GM21723 (cell line): ENCODE measurements around the gene SRSF11.

Experiments used
- ATAC-seq: cut with Tn5 transposase; IDR thresholded peaks from one replicate; pipeline ENCODE4 v1.9.1; 2021; ENCODE audit warnings: mild to moderate bottlenecking, moderate library complexity; ENCODE audit not compliant: unreplicated experiment

SRSF11 gene

DNA sequence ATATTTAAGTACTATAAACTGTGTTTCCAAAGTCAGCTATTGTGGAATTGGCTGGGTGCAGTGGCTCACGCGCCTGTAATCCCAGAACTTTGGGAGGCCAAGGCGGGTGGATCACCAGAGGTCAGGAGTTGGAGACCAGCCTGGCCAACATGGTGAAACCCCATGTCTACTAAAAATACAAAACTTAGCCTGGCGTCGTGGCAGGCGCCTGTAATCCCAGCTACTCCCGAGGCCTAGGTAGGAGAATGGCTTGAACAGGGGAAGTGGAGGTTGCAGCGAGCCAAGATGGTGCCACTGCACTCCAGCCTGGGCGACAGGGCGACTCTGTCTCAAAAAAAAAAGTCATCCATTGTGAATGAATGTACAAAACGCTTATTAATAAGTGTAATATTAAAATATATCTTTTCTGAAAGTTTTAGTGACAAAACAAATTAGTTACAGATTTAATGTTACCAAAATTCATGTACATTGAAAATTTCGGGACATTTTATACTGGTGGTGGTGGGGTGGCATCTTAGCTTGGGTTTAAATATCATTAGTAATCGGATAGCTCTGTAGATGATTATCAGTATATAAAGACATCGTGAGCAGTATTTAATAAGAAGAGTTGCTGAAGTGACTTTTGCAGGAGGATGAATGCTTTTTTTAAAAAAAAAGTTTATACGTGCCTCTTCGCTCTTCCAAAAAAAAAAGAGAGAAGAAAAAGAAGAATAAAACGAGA is 503 bp upstream of the SRSF11 start:
- peak; percentile 1 for ATAC-seq

DNA sequence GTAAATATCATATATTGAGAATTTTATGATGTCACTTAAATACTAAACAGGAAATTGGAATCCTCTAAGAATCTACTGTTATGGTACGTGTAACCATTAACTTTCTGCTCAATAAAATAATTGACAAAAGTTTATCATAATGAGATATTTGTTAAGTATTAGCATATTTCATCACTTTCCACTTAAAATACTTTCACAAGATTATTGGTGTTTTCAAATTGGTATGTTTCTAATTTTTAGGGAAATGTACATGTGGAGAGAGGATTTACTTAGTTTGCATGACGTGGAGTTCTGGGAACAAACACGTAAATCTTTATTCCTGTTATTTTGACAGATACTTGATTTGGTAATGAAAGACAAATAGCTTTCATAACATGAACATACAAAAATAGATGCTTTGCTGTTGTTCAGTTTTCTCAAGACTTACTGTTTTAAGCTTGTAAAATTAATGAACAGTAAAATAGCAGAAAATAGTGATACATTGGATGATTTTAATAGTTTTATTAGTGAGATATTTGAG is 1.6 kb downstream of the SRSF11 start:
- ATAC-seq = no peak

DNA sequence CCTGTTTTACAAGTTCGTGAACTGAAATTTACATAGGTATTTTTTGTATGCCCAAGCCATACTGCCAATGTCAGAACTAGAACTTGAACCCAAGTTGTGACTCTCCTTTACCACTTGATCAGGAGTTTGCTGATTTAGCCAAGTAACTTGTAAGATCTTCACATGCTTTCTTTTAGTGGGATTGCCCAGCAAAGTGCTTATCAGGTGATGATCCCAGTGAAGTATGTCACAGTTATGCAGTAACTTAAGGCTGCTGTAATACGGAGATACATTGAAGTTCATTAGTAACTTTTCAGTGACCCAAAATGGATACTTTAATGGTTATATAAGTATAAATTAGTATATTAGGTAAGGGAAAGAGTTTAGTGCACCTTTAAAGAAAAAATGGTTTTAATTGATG is 3.8 kb downstream of the SRSF11 start:
- no peak for ATAC-seq

DNA sequence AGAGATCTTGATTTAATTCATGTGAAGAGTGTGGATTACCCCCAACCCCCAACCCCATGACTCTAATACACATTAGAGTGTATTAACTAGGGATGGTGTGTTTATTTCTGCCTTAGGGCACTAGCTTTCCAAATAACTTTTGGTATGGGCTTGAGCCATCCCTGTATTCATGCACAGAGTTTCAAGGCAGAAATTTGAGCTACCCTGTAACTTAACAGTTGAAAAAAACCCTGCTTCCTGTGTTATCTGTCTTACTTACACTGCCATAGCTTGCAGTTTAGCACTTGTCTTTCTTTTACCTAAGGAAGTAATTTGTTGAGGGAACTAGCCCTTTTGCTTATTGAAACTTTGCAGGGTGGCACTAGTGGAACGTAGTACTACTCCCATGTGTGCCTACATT is 6.3 kb downstream of the SRSF11 start:
- peak; percentile 61 for ATAC-seq

DNA sequence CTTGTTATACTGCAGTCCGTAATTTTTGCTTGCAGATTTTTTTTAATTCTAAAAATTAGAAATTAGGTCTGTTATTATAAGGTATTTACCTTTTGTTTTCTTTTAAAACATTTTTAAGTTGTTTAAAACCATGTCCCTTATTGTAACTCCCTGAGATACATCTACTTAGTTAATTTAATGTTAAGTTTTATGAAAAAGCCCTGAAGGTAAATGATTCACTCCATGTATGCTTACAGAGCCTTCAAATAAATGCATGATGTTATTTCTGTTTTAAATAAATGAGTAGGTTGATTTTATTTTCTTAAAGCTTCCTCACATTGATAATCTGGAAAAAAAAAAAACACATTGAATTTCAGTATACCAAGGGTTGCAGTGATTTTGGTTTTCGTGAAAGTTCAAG is 7.5 kb downstream of the SRSF11 start:
- no peak for ATAC-seq

DNA sequence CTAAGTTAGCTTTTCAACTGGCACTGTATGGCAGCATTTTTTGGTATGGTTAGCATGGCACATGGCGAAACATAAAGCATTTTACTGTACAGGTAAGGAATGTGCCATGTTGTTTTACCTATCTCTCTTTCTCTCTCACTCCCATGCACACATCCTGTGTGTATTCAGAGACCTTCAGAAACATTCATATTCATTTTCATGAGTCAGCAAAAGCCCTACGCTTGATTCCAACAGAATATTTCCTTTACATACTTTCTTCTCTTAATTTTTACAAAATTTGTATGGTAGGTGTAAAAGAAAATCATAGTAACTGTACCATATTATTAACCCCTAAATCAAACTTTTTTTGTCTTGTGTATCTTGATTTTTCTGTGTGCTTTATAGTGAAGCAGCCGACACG is 10.3 kb downstream of the SRSF11 start:
- ATAC-seq = no peak

DNA sequence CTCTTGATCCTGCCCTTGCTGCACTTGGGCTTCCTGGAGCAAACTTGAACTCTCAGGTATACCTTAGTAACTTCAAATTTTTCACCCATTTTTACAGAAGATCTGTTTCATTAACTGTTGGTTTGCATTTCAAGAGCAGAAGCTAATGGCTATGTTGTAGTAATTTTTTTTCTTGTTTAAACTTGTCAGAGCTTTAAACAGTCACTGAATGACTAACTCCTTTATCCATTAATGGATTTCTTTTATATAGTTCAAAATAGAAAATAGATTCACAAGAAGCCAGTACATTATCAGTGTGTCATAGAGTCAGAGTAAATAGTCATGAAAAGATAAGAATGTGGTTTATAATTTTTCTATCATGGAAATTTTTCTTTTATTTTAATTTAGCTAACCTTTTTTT is 13.6 kb downstream of the SRSF11 start:
- ATAC-seq = no peak

DNA sequence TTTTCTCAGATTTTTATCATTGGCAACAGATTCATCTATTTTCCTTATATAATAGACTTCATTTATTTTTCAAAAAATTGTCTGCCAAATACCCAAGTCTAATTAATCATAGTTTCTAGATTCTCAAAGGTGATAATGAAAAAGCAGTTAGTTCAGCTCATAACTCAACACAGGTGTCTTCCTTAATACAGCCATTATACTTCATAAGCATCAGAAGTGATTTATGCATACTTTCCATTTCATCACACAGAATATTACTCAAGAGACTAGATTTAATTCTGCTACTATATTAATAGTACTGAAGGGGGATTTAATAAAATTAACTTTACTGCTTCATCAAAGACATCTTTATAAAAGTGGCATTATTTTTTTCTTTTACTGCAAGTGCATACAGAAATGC is 18.8 kb downstream of the SRSF11 start:
- ATAC-seq = no peak

DNA sequence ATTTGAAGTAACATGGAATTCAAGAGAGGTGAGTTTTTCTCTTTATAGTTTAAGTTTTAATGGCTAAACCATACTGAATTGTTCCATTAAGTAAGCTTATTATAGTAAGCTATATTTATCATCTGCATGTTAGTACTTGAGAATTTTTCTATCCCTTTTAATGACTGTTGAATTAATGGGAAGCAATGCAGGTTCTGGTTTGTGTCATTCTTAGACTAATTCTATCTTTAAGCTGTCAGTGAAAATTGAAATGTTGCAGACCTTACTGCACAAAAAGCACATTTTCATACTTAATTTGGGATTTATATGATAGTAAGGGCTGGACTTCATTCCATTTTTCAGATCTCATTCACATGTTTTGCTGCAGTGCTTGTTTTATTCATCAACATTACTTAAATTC is 25.9 kb downstream of the SRSF11 start:
- ATAC-seq = no peak

DNA sequence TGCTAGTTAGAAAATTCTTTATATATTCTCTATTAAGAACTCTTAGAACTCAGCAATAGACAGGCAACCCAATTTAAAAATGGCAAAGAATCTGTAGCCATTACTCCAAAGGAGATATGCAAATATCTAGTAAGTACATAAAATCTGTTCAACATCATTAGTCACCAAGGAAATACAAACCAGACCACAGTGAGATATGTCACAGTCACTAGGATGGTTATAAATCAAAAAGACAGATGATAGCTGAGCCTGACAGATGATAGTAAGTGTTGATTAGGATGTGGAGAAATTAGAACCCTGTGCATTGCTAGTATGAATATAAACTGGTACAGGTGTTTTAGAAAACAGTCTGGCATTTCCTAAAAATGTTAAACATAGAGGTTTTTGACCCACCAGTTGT is 26.6 kb downstream of the SRSF11 start:
- ATAC-seq = no peak

DNA sequence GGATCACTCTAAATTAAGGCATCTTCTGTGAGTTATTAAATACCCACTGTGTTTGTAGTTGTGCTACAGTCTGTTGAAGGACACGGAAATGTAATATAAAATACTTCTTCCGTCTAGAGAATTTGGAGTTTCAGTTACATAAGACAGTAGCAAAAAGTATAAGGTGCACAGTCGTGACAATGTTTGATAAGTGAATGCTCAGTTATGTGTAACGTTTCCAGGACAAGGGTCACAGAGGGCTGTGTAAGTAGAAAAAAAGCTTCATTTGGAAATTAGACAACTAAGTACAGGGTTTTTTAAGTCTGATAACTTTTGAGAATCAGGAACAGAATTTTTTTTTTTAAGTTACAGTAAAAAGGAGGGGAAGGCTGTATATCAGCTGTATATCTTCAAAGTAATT is 27.5 kb downstream of the SRSF11 start:
- ATAC-seq = no peak

DNA sequence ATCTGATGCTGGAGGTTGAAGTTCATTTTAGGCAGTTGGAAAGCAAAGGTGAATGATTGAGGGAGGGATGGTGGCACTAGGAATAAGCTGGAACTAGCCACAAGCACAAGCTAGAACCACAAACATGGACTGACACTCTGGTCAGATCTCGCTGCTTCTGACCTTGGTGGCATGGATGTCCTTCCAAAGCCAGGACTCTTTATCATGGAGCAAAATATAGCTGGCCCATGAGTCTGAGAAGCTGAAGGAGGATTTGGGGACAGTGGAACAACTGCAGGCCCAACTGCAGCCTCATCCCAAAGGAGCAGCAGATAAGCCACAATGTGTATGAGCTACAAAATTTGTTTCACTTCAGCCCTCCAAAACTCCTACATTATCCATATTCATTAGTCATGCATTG is 35.5 kb downstream of the SRSF11 start:
- no peak for ATAC-seq

DNA sequence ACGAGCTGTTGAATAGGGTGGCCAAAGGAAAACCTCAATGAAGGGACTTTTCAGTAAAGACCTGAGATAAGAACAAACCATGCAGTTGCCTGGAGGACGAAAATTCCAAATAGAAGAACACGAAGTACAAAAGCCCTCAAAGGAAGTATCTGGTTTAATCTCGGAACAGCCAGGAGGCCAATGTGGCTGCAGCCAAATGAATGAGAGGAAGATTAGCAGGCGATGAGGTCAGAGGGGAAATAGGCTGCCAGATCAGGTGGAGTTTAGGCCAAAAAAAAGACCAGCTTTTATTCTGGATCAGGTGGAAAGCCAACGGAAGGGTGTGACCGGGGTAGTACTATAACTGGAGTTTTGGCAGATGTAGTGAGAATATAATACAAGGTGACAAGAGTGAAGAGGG is 43.7 kb downstream of the SRSF11 start:
- no peak for ATAC-seq

DNA sequence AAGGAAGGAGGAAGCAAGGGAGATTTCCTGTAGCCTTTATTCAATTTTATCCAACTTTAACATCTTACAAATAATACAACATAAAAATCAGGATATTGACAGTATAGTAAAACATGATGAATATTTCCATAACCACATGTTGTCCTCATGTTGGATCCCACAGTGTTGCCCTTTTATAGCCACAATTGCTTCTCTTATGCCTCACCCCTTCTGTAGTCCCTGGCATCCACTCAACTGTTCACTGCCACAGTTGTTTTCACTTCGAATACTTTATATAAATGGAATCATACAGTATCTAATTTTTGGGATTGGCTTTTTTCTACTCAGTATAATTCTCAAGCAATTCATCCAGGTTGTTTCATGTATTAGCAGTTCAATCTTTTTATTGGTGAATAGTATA is 44.8 kb downstream of the SRSF11 start:
- no peak for ATAC-seq

DNA sequence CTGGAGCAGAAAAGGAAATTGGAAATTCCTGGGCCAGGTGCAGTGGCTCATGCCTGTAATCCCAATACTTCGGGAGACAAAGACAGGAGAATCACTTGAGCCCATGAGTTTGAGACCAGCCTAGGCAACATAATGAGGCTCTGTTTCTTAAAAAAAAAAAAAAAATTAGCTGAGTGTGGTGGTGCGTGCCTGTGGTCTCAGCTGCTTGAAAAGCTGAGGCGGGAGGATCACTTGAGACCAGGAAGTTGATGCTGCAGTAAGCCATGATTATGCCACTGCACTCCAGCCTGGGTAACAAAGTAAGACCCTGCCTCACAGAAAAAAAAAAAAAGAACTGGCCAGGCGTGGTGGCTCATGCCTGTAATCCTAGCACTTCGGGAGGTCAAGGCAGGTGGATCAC is 56.7 kb downstream of the SRSF11 start:
- ATAC-seq = no peak

DNA sequence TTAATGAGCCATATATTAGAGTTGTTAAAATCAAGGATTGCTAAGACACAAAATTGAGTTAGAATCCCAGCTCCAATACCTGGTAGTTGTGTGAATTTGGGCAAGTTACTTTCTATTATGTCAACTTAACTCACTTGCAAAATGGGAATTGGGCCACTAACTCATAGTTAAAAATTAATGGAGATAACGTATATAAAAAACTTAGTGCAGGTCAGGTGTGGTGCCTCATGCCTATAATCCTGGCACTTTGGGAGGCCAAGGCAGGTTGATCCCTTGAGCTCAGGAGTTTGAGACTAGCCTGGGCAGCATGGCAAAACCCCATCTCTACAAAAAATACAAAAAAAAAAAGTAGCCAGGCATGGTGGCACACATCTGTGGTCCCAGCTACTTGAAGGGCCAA is 57.5 kb downstream of the SRSF11 start:
- no peak for ATAC-seq

DNA sequence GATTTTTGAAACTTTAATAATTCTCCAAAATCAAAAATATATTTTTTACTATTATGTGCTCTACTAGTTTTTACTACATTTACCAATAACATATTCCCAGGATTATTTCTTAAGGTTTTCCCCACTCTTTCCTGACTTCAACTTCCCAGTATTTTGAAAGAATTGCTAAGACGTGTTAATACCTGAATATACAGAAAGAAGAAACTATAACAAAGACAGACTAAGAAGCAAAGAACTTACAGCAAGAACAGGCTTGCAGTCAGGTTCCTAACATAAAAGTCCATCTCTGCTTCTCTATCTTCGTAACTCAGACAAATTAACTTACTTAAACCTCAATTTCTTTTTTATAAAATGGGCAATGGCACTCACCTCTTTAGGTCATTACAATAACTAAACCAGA is 63.2 kb downstream of the SRSF11 start:
- no peak for ATAC-seq

DNA sequence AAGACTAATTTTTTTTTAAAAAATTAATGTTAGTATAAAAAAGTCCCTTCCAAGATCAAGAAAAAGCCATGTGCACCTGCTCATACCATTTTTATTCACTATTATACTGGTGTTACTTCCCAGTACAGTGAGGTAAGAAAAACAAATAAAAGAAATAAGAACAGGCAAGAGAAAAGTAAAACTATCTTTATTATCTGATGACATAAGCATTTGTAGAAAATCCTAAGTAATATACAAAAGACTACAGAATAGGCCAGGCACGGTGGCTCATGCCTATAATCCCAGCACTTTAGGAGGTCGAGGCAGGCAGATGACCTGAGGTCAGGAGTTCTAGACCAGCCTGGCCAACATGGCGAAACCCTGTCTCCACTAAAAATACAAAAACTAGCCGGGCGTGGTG is 65.3 kb downstream of the SRSF11 start:
- ATAC-seq = no peak

DNA sequence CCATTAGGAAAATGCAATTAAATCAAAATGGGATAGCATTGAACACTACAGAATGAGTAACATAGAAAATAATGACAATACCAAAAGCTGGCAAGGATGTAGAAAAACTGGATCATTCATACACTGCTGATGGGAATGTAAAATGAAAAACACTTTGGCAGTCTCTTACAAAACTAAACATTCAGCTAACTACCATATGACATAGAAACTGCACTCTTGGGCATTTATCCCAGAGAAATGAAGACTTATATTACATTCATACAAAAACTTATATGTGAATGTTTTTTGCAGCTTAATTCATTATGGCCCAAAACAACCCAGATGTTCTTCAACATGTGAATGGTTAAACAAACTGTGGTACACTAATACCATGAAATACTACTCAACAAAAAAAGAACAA is 67.0 kb downstream of the SRSF11 start:
- no peak for ATAC-seq

DNA sequence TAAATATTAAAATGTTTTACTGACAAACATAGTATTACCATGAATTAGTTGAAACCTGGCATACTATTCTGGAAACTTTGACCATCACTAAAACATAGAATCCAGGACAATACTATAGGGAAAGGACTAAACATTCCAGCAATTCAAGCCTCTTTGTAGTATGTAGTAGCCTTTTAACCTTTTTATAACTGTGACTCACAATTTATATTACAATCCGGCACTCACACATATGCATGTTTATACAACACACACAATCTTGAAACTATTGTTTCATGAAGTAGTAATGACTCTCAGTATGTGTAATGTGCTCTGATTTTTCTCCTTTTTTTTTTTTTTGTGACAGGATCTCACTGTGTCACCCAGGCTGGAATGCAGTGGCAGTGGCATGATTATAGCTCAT is 69.0 kb downstream of the SRSF11 start:
- no peak for ATAC-seq

DNA sequence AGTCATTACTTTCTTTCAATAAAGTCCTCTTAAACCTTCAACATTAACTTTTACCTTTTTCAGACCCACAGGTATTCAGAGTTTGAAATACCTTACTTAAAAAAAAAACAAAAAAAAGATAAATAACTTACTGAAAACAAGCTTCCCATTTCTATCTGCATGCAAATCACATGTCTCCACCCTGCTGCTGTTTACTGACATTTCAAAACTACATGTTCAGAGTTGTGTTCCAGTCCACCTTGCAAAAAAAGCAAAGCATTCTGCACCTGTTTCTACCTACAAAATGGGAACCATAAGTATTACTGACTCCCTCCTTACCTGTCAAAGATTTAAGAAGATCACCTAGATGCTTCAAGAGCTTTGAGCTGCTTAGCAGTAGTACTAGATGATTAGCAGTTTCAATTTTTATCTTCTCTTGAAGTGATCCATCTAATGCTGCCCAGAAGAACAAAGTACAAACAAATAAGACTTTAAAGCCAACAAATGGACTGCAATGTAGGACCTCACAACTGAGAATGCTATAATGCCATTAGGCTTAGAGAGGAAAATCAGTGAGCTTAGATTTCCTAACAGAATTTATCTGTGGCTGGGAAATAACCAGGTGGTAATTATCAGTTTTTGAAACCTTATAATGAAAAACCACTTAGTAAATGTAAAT is 72.1 kb downstream of the SRSF11 start:
- no peak for ATAC-seq

DNA sequence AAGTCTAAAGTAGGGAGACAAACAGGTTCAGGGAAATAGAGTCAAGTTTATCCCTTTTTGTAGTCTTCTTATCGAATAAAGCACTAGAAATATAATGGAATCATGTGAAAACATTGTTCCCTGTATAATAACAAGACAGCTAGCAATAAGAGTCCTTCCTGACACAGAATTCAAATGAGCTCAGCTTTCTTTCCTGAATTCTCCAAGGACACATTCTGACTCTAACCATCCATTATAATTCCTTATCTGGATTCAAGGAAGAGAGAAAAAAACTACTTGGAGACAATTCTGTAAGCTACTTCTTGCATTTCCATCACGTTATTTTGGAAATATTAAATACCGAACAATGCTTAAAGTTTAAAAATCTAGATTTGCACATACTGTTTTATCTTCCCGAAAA is 74.6 kb downstream of the SRSF11 start:
- no peak for ATAC-seq

DNA sequence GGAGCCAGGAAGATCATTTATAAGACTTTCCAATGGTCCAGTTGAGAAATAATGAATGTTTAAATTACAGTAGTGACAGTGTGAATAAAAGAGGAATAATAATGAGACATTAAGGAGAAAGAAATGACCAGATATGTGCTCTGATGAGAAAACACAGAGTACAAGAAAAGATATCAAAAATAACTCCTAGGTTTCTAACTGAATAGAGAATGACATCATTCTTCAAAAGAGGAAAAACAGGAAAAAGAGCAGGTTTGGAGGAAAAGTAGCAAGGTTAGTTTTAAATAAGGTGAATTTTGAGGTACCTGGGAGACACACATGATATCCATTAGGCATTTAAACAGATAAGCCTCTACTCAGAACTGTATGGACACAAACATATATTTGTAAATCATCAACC is 78.3 kb downstream of the SRSF11 start:
- no peak for ATAC-seq
